HEK293 (cell line): ENCODE data around the gene TFDP1.
A peak's percentile ranks its signal among the peaks of the same experiment; 100 is the strongest.

ENCODE experiments used
- CTCF ChIA-PET: fragments of 350-600 bp; formaldehyde crosslinking; extraction: SDS; loops from one replicate; lab custom pipeline; 2021; ENCODE audit warnings: antibody characterized with exemption; lab: Yijun Ruan, JAX
- POLR2A ChIA-PET: fragments of 300-600 bp; formaldehyde crosslinking; extraction: SDS; loops from one replicate; lab custom pipeline; 2020; ENCODE audit warnings: antibody characterized with exemption, inconsistent platforms; lab: Yijun Ruan, JAX
- H3K27ac ChIP-seq: fragments of 200-500 bp; sonication (Bioruptor generic); 2 replicates; pipeline ENCODE4 v1.5.1; 2014; ENCODE audit warnings: low read depth, low read length, control low read depth, inconsistent platforms; ENCODE audit errors: extremely low read depth
- H3K36me3 ChIP-seq, 2 experiments: fragments of 200-500 bp in 1 of 2; sonication (Bioruptor generic) in 1 of 2; 1 replicate in 1 of 2; 2 replicates in 1 of 2; pipeline ENCODE4 v1.5.1; 2014 to 2017; ENCODE audit warnings: inconsistent platforms in 2 of 2, low read length in 2 of 2; ENCODE audit not compliant: control insufficient read depth in 2 of 2, insufficient read depth in 1 of 2
- H3K4me1 ChIP-seq: fragments of 200-500 bp; sonication (Bioruptor generic); 2 replicates; pipeline ENCODE4 v1.5.1; 2014; ENCODE audit warnings: mild to moderate bottlenecking, low read length, inconsistent platforms; ENCODE audit not compliant: control insufficient read depth, insufficient read depth
- H3K4me3 ChIP-seq: 2 replicates; pipeline ENCODE4 v1.5.1; 2011; ENCODE audit warnings: low read depth, mild to moderate bottlenecking, control low read depth, low read length, moderate library complexity
- H3K9me3 ChIP-seq: fragments of 200-500 bp; sonication (Bioruptor generic); 2 replicates; pipeline ENCODE4 v1.5.1; 2014; ENCODE audit warnings: low read depth, low read length, inconsistent platforms; ENCODE audit not compliant: control insufficient read depth, insufficient read depth
- EGR2 ChIP-seq: fragments of 450-650 bp; formaldehyde crosslinking; IDR thresholded peaks from 2 replicates; pipeline ENCODE4 v1.5.1; 2016; ENCODE audit warnings: low read depth, missing biosample characterization, missing genetic modification characterization
- GLI4 ChIP-seq: fragments of 450-650 bp; formaldehyde crosslinking; IDR thresholded peaks from 2 replicates; pipeline ENCODE4 v1.5.1; 2016; ENCODE audit warnings: missing biosample characterization, missing genetic modification characterization
- HOXA7 ChIP-seq: sonication (generic); formaldehyde crosslinking; IDR thresholded peaks from 2 replicates; pipeline ENCODE4 v1.8.1; 2022; ENCODE audit warnings: missing genetic modification reagents, borderline replicate concordance
- HOXC10 ChIP-seq: sonication (generic); formaldehyde crosslinking; IDR thresholded peaks from 2 replicates; pipeline ENCODE4 v1.8.1; 2023; ENCODE audit warnings: mild to moderate bottlenecking, missing genetic modification reagents
- PRDM10 ChIP-seq: fragments of 450-650 bp; formaldehyde crosslinking; IDR thresholded peaks from 2 replicates; pipeline ENCODE4 v1.5.1; 2016; ENCODE audit warnings: missing biosample characterization, missing genetic modification characterization
- PRDM6 ChIP-seq: fragments of 450-650 bp; formaldehyde crosslinking; IDR thresholded peaks from 2 replicates; pipeline ENCODE4 v1.5.1; 2017; ENCODE audit warnings: missing biosample characterization, missing genetic modification characterization
- REST ChIP-seq: fragments of 450-650 bp; formaldehyde crosslinking; IDR thresholded peaks from 2 replicates; pipeline ENCODE4 v1.5.1; 2016; ENCODE audit warnings: missing biosample characterization, missing genetic modification characterization
- ZBTB49 ChIP-seq: fragments of 450-650 bp; formaldehyde crosslinking; IDR thresholded peaks from 2 replicates; pipeline ENCODE4 v1.5.1; 2016; ENCODE audit warnings: missing biosample characterization, missing genetic modification characterization, low read depth
- ZNF23 ChIP-seq: fragments of 450-650 bp; formaldehyde crosslinking; IDR thresholded peaks from 2 replicates; pipeline ENCODE4 v1.5.1; 2016; ENCODE audit warnings: missing biosample characterization, missing genetic modification characterization, borderline replicate concordance
- ZNF266 ChIP-seq: fragments of 450-650 bp; formaldehyde crosslinking; IDR thresholded peaks from 2 replicates; pipeline ENCODE4 v1.5.1; 2016; ENCODE audit warnings: missing biosample characterization, missing genetic modification characterization, low read depth
- ZNF394 ChIP-seq: fragments of 450-650 bp; formaldehyde crosslinking; IDR thresholded peaks from 2 replicates; pipeline ENCODE4 v1.5.1; 2016; ENCODE audit warnings: missing biosample characterization, missing genetic modification characterization, mild to moderate bottlenecking, moderate library complexity, borderline replicate concordance
- ZNF398 ChIP-seq: fragments of 450-650 bp; formaldehyde crosslinking; IDR thresholded peaks from 2 replicates; pipeline ENCODE4 v1.5.1; 2017; ENCODE audit warnings: missing biosample characterization, missing genetic modification characterization
- ZNF529 ChIP-seq: fragments of 450-650 bp; formaldehyde crosslinking; IDR thresholded peaks from 2 replicates; pipeline ENCODE4 v1.5.1; 2017; ENCODE audit warnings: missing genetic modification characterization, missing biosample characterization; ENCODE audit not compliant: insufficient replicate concordance
- ZNF555 ChIP-seq: fragments of 450-650 bp; formaldehyde crosslinking; conservative IDR thresholded peaks from 2 replicates; pipeline ENCODE4 v1.5.1; 2017; ENCODE audit warnings: missing biosample characterization, mild to moderate bottlenecking, missing genetic modification characterization, inconsistent platforms
- ZNF600 ChIP-seq: fragments of 450-650 bp; formaldehyde crosslinking; IDR thresholded peaks from 2 replicates; pipeline ENCODE4 v1.5.1; 2016; ENCODE audit warnings: missing biosample characterization, missing genetic modification characterization

TFDP1 gene

GRCh38 chr13:113671066-113672001 lies 86.8 kb downstream of the TFDP1 start:
- Histone ChIP-seq H3K36me3 (no peaks in the 10 kb centered on the region), H3K9me3 (no peaks in the 10 kb centered on the region), H3K27ac (no peak overlapping the region), H3K4me1 (no peaks in the 10 kb centered on the region), H3K4me3 (no peak overlapping the region)
- peak; percentile 23; the same call in 1 of the 2 replicates for TF ChIP-seq ZNF600 (tag by site-specific recombination)
- no peak for TF ChIP-seq ZBTB49
- CTCF ChIA-PET: interaction anchor here (0.8 kb wide), 1 partner anchor 53 kb away, joined by 3 read pairs; no protein-coding TSS in a partner anchor
- POLR2A ChIA-PET: no interaction called here

- H3K4me1 ChIP-seq: no peaks in the 10 kb centered on the region
- H3K4me3 ChIP-seq: no peak overlapping the region
- CTCF ChIA-PET: no interaction called here
- no peak overlapping the region for H3K27ac ChIP-seq
- TF ChIP-seq ZNF394 (tag by site-specific recombination) (no peak), HOXA7 (no peak), GLI4 (tag by site-specific recombination) (0 out of 2 replicates have a peak, but pooled peaks have one; percentile 26), ZNF529 (tag by site-specific recombination) (no peak), PRDM10 (no peak), ZNF555 (tag by site-specific recombination) (no peak), ZNF266 (tag by site-specific recombination) (0 out of 2 replicates have a peak, but pooled peaks have one; percentile 52), EGR2 (tag by site-specific recombination) (no peak), PRDM6 (no peak), REST (tag by site-specific recombination) (no peak), ZNF23 (tag by site-specific recombination) (no peak), HOXC10 (CRISPR knock-in tag) (no peak), ZNF398 (tag by site-specific recombination) (no peak)
- TF ChIP-seq, all 188 proteins: peak for 2
- POLR2A ChIA-PET: no interaction called here
- Histone ChIP-seq H3K9me3 (no peaks in the 10 kb centered on the region), H3K36me3 (no peaks in the 10 kb centered on the region)
These were observed 87.6 kb downstream of the TFDP1 start for GRCh38 chr13:113672002-113672651.
